Peyer's patch (tissue), 4 donors: ENCODE measurements around the gene RICTOR.

Source experiments
- CTCF ChIP-seq, 6 experiments: fragments of 450-650 bp in 4 of 6; fragments of 200-600 bp in 2 of 6; sonication (generic) in 1 of 6; IDR thresholded peaks; one replicate each; pipeline ENCODE4 v1.5.1; 2017 to 2019; ENCODE audit warnings: antibody characterized with exemption in 6 of 6, mild to moderate bottlenecking in 3 of 6, moderate library complexity in 1 of 6
- POLR2A ChIP-seq, 2 donors: fragments of 450-650 bp; IDR thresholded peaks; one replicate each; pipeline ENCODE4 v1.5.1; 2017; ENCODE audit warnings: antibody characterized with exemption in 2 of 2, mild to moderate bottlenecking in 2 of 2, moderate library complexity in 2 of 2

GRCh38 chr5:38948501-38948900 is 125.7 kb downstream of the RICTOR start:
- TF ChIP-seq CTCF (IDR thresholded peaks at IDR 0.05), result no peak
- no peak for TF ChIP-seq POLR2A (IDR thresholded peaks at IDR 0.05)
